B cell (primary cell): ENCODE data around the gene COA7.

Source experiments
- EZH2 ChIP-seq: IDR thresholded peaks from 2 replicates; pipeline ENCODE4 v1.6.1; 2012; ENCODE audit warnings: borderline replicate concordance, low read depth, mild to moderate bottlenecking, moderate library complexity, low read length; ENCODE audit not compliant: insufficient read depth, poor library complexity, severe bottlenecking
- TF ChIP-seq, protein P1 (sequence below): fragments of 200-600 bp; IDR thresholded peaks from one replicate; pipeline ENCODE4 v1.8.0; 2022; ENCODE audit warnings: antibody characterized with exemption, mild to moderate bottlenecking

DNA sequence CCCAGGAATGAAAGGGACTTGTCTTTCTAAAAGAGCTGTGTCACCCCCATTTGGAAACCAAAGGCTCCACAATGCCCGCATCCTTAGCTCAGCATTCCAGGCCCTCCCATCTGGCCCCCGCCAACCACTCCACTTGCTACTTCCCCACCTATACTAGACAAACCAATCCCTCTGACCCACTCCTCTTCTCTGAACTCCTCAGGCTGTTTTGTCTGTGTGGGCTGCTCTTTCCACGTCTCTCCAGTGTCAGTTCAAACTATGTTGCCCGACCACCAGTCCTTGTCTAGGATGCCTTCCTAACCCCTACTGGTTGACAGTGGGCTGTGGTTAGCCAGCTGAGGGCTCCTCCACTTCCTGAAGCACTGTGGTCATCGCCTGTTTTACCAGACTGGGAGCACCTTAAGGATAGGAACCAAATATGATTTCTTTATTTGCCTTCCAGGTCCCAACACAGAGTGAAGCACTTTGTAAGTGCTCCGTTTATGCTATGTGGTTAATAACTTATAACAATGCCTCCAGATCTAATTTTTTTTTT lies 8.1 kb upstream of the COA7 start:
- TF ChIP-seq EZH2, result no peak
- TF ChIP-seq, protein P1, sequence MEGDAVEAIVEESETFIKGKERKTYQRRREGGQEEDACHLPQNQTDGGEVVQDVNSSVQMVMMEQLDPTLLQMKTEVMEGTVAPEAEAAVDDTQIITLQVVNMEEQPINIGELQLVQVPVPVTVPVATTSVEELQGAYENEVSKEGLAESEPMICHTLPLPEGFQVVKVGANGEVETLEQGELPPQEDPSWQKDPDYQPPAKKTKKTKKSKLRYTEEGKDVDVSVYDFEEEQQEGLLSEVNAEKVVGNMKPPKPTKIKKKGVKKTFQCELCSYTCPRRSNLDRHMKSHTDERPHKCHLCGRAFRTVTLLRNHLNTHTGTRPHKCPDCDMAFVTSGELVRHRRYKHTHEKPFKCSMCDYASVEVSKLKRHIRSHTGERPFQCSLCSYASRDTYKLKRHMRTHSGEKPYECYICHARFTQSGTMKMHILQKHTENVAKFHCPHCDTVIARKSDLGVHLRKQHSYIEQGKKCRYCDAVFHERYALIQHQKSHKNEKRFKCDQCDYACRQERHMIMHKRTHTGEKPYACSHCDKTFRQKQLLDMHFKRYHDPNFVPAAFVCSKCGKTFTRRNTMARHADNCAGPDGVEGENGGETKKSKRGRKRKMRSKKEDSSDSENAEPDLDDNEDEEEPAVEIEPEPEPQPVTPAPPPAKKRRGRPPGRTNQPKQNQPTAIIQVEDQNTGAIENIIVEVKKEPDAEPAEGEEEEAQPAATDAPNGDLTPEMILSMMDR, result no peak
